GM10847 (cell line): ENCODE measurements around the gene CER1.

Experiments
- POLR2A ChIP-seq: IDR thresholded peaks from 2 replicates; pipeline ENCODE4 v1.6.1; 2011; ENCODE audit not compliant: insufficient read length; ENCODE audit errors: extremely low read depth

Gene CER1

DNA sequence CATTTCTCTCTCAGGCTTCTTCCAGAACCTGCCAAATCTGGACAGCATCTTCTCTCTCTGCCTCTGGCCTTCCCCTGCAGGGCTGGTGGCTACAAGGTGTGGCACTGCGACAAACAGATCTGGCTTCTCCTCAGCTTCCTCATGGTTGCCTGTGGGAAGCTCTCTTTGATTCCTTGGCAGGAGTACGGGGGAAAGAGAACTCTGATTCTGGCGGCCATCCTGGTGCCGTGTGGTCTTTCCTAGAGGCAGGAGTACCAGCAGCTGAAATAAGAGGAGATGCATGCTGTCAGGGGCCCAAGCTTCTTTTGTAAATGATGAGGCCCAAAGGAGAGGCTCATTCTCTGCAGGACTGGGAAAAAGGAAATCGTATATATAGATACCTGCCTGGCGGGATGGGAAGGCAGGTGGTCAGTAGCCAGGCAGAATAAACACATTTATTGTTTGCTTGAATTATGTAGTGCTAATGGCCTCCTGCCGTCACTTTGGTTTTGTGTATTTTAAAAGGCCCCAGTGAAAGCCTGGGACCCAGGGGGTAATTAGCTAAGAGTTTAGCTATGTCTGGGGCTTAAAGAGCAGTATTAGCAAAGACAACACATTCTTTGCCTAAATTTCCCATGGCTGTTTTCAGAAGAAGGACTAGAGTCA, at the start of gene CER1:
CER1 (minus strand) TSS at position 343 of the 645 bp plus-strand sequence; CDS start at position 282, 61 bp downstream.
- TF ChIP-seq POLR2A: no peak

- TF ChIP-seq POLR2A: no peak
These were observed 48.1 kb upstream of the CER1 start for GRCh38 chr9:14770592-14770991.

GRCh38 chr9:14769230-14769571, 46.7 kb upstream of the CER1 start:
- no peak for TF ChIP-seq POLR2A

GRCh38 chr9:14768405-14769229, 46.1 kb upstream of the CER1 start:
- no peak for TF ChIP-seq POLR2A

- TF ChIP-seq POLR2A: no peak
These were observed 43.8 kb upstream of the CER1 start for GRCh38 chr9:14766299-14766698.

GRCh38 chr9:14761584-14761983, 39.1 kb upstream of the CER1 start:
- no peak for TF ChIP-seq POLR2A

GRCh38 chr9:14760060-14760459, 37.5 kb upstream of the CER1 start:
- no peak for TF ChIP-seq POLR2A

- no peak for TF ChIP-seq POLR2A
These were observed 33.8 kb upstream of the CER1 start for GRCh38 chr9:14756291-14756690.

DNA sequence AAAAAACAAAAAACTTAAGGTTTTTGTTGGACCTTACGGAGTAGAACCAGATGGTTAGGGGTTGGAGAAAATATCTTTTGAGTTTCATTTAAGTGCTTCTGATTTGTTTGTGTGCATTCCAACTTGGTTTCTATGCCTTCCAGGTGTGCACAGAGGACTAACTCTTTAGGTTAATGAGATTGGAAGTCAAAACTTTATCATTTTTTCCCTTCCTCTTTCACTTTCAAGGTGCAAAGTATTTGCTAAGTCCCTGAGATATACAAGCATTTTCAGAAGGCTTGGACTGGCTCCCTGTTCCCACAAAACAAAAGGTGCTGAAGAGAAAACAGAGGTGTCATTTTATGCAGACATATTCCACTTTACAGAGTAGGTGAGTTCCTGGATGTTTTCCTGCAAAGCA, 30.3 kb upstream of the CER1 start:
- no peak for TF ChIP-seq POLR2A

DNA sequence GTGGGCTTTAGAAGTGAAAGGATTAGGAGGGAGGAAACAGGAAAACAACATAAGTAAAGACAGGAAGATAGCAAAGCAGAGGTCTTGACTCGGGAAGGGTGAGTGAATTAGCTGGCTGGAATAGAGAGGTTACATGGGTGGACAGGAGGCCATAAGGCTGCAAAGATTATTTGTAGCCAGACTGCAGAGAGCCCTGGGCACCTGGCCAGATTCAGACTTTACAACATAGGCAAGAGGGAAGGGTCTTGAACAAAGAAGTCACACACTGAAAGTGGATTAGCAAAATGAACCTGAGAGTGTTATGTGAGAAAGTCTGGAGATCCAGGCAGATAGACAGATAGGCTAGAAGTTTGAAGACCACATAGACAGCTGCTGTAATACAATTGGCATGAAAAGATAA, 29.7 kb upstream of the CER1 start:
- no peak for TF ChIP-seq POLR2A

GRCh38 chr9:14750821-14751220, 28.3 kb upstream of the CER1 start:
- TF ChIP-seq POLR2A: no peak

GRCh38 chr9:14749741-14750211, 27.2 kb upstream of the CER1 start:
- no peak for TF ChIP-seq POLR2A

DNA sequence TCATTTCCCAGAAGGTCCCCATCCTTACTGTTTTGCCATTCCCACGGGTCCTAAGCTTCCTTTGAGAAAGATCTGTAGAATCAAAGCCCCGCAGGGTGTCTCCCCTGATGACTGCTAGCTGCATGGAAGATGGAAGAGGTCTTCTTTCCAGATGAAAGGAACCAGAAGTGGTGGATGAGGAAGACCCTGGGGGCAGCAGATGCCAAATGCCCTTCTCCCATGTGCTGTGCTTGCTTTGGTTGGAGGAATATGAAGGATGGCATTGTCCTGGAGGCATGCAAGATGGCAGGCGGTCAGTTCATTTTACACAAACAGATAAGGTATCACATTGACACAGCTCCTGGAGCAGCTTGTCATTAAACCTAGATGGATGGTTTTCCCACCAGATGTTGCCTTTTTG, 25.8 kb upstream of the CER1 start:
- no peak for TF ChIP-seq POLR2A

GRCh38 chr9:14747111-14747510, 24.6 kb upstream of the CER1 start:
- no peak for TF ChIP-seq POLR2A

DNA sequence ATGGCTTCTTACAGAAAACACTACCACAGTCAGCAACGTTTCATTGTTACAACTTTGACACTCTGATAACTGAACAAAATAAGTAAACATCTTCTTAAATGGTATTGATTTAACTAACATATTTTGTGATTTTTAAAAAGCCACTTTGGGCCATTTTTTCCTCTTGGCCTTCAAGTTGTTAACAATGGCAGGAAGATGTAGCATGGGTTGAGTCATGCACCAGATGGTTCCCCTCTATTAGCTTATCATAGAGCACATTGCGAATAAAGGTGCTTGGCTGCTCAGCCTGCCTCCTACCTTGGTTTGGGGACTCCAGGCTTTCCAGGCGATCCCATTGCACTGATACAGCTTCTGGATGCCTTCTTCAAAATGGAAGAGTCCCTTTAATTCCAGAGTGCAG, 24.1 kb upstream of the CER1 start:
- no peak for TF ChIP-seq POLR2A

GRCh38 chr9:14744768-14745167, 22.2 kb upstream of the CER1 start:
- no peak for TF ChIP-seq POLR2A

GRCh38 chr9:14741369-14741768, 18.8 kb upstream of the CER1 start:
- no peak for TF ChIP-seq POLR2A

DNA sequence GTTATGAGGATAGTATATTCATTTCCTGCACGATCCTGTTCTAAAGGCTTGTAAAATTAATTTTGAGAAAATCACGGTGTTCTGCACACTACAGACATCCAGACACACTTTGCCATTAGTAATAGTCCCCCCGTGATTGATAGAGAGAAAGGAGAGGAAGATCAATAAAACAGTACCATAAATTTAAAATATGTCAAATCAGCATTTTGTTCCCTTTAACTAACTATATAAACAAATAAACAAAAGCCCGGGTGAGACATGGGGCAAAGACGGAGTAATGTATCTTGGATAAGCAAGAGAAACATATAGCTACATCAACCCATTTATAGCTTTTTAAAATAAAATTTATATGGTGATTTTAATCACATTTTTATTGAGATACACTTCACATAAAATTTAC, 10.6 kb upstream of the CER1 start:
- no peak for TF ChIP-seq POLR2A
